GM21360 (cell line): Measurements from ENCODE around the gene ADGRD1.

ENCODE experiments used
- ATAC-seq: cut with Tn5 transposase; IDR thresholded peaks from one replicate; pipeline ENCODE4 v1.9.1; 2021; ENCODE audit warnings: mild to moderate bottlenecking, moderate library complexity; ENCODE audit not compliant: unreplicated experiment

ADGRD1 gene

GRCh38 chr12:131142891-131143657 lies 189.4 kb downstream of the ADGRD1 start:
- ATAC-seq, result no peak

- no peak for ATAC-seq
Measured at GRCh38 chr12:131146173-131146675, 192.5 kb downstream of the ADGRD1 start.

DNA sequence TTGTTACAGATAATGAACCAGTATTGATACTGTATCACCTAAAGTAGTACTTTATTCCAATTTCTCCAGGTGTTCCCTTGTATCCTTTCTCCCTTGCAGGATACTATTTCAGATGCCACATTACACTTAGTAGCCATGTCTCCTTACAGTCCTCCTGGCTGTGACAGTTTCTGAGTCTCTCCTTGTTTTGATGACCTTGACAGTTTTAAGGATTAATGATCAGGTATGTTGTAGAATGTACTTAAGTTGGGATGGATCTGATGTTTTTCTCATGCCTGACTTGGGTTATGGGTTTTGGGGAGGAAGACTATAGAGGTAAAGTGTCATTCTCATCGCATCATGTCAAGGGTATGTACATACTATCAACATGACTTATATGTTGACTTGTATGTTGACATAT lies 193.6 kb downstream of the ADGRD1 start:
- no peak for ATAC-seq

- ATAC-seq, result no peak
Measured at GRCh38 chr12:131147894-131148293, 194.2 kb downstream of the ADGRD1 start.

GRCh38 chr12:131151558-131152345 lies 198.0 kb downstream of the ADGRD1 start:
- ATAC-seq, result no peak

DNA sequence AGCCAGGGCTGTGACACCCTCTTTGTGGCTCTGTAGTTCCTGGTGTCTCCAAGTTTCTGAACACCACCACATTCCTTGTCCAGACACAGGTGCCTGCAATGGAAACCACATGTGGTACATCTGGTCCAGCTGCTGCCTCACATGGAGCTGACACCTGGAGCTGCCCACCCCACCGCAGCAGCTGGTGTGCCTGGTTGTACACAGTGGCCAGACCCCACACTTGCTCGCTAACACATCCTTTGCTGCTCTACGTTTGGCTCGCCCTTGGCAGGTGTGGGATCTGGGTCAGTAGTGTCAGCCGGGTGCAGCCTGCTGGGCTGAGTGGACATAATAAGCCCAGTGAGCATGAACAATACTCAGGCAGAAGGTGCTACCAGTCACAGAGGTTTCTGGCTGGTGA lies 198.9 kb downstream of the ADGRD1 start:
- ATAC-seq, result no peak

- no peak for ATAC-seq
Measured at GRCh38 chr12:131153016-131153415, 199.3 kb downstream of the ADGRD1 start.

DNA sequence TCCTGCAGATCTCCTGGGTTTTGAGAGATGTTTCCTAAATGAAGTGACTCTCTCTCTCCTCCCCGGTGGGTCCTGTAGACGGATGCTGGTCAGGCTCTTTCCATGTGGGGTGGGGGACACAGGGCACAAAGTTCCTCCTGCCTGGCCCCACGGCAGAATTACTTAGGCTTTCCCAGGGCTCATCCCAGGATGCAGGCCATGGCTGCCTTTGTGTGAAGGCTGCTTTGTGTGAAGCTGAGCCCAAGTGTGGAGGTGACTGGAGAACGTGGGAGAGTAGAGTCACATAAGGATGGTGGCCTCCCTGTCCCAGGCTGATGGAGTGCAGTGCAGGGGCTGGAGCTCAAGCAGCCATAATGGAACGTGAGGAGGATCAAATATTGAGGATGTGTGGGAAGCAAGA lies 200.2 kb downstream of the ADGRD1 start:
- ATAC-seq, result no peak

- no peak for ATAC-seq
Measured at GRCh38 chr12:131155131-131155530, 201.4 kb downstream of the ADGRD1 start.

- no peak for ATAC-seq
Measured at GRCh38 chr12:131157743-131158142, 204.0 kb downstream of the ADGRD1 start.

- ATAC-seq, result no peak
Measured at GRCh38 chr12:131159660-131160059, 206.0 kb downstream of the ADGRD1 start.

DNA sequence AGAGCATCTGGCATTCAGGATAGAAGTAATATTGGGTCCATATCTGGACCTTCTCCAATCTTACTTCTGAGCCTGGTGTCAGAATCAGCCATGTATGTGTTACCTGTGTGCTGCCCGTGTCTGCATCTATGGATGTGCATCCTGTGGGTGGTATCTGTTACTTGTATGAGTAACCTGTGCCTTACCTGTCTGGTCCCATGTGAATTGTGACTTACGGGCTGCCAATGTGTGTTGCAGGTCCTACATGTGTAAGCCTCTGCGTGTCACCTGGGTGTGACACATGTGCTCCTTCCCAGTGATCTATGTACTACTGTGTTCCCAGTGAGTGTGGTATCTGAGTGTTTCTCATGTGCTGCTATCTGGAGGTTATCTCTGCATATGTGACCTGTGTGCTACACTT lies 208.4 kb downstream of the ADGRD1 start:
- ATAC-seq, result no peak

DNA sequence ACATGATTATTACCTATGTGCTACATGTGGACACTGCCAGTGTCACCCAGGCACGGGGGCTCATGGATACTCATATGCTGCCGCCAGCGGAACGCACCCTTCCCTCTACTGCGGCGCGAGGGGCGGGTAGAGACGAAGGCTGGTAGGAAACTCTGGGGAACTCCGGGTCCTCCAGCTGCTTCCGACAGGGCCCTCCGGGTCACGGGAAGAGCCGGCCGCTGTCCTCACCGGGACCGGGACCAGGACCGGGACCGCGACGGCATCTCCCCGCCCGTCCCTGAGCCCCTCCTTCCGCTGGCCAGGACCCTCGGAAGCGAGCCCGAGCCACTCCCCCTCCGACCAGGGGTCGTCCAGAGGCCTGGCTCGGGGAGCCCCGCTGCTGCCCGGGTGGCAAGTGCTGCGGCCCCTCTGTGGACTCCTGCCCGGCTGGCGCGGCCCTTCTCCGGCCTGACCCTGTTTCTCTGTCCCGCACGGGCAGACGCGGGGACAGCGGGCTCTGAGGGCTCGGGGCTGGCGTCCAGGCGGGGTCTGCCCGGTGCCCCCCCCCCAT lies 209.6 kb downstream of the ADGRD1 start:
- ATAC-seq, result no peak

DNA sequence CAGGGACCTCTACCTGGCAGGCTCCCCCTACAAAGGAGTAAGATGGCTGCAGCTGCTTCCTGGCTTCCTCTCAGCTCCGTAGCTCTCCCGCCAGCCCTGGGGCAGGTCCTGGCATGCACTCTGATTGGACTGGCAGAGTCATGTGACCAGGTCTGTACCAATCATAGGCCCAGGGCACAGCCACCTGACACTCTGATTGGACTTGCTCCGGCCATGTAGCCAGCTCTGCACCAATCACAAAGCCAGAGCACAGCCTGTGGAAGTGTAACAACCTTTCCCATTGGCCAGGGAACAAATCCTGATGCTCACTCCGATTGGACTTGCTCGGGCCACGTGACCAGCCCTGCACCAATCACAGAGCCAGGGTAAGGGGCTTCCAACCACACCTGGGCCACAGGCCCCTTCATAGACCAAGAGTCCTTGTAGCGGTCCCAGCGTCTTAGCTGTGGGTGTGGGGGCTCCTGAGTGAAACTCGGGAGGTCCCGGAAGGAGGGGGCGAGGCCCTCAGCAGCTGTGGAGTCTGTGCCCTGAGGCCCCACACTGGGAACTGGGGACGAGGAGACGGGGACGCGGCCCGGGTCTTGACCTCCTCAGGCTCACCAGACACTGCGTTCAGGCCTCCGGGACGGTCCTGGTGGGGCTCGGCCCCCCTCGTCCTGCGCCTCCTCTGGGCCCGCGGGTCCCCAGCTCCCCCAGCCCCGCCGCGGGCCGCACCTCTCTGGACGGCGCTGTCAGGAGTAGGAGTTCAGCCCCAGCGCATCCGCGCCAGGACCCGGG lies 210.6 kb downstream of the ADGRD1 start:
- ATAC-seq, result no peak

DNA sequence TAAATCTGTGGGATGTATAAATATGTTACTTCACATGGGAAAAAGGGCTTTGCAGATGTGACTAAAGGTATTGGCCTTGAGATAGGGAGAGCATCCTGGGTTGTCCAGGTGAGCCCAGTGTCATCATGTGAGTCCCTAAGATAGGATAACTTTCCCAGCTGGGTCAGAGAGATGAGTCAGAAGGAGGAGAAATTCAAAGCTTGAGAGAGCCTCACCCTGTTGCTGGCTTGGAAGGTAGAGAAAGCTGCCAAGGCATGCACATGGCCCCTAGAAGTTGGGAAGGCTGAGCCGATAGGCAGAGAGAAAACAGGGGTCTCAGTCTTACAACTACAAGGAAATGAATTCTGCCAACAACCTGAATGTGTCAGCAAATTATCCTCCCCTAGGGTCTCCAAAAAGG lies 213.0 kb downstream of the ADGRD1 start:
- no peak for ATAC-seq

- no peak for ATAC-seq
Measured at GRCh38 chr12:131167334-131167733, 213.6 kb downstream of the ADGRD1 start.

- ATAC-seq, result no peak
Measured at GRCh38 chr12:131171029-131171428, 217.3 kb downstream of the ADGRD1 start.

GRCh38 chr12:131174901-131175300 lies 221.2 kb downstream of the ADGRD1 start:
- no peak for ATAC-seq

GRCh38 chr12:131176266-131176665 lies 222.6 kb downstream of the ADGRD1 start:
- ATAC-seq, result no peak

GRCh38 chr12:131176926-131177325 lies 223.2 kb downstream of the ADGRD1 start:
- no peak for ATAC-seq

DNA sequence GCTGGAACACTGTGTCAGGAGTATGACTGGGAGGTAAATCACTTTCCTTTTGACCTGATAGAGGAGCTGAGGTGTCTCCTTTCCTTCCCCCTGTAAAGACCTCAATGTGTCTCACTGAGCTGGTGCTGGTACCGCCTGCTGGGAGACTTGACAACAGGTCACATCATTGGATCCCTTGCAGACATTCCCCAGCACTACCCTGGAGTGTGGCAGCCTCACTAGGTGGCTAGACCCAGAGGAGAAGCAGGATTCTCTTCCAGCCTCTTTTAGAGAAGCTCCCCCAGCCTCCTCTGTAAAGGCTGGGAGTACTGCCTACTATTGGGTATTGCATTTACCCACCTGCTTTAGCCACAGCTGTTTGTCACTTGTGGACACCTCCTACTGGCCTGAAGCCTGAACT lies 223.9 kb downstream of the ADGRD1 start:
- ATAC-seq, result no peak
